ENCODE measurements around the gene INO80C.
A peak's percentile ranks its signal among the peaks of the same experiment; 100 is the strongest.

The INO80C gene

DNA sequence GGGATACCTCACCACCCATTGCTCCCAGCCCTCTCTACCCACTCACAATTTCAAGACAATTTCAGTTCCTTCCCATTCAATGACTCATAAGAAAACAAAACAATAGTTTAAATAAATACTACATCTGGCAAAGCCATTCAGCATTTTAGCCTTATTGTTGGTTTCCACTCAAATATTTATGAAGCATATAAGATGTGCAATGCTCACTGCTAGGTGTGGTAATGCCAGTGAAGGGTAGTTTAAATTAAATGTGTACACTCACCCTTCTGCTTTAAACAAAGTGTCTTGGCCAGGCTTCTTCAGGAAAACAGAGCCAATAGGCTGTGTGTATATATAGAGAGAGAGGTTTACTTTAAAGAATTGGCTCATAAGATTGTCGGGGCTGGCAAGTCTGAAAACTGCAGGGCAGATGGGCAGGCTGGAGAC is 37.0 kb downstream of the INO80C start:
- H3K27ac ChIP-seq (ENCODE audit: low read depth, low read length), result no peak overlapping the region
- H3K4me2 ChIP-seq (ENCODE audit: low read length), result no peak overlapping the region
- no peak overlapping the region for H2BK5ac ChIP-seq (ENCODE audit: low read depth, low read length, poor library complexity)
- peak in 1 of 2 donors; percentile 10 for DNase-seq
- no peak overlapping the region for H3K23ac ChIP-seq (ENCODE audit: low read length)
- no peak overlapping the region for H3K9ac ChIP-seq (ENCODE audit: low read length)
- H4K91ac ChIP-seq (ENCODE audit: low read depth, low read length), result no peak overlapping the region
- no peaks in the 10 kb centered on the region for H3K36me3 ChIP-seq (ENCODE audit: control insufficient read depth in 1 of 2, insufficient read depth in 2 of 2, low read length in 2 of 2)
- H3K4ac ChIP-seq (ENCODE audit: low read depth, low read length), result no peak overlapping the region
- no peaks in the 10 kb centered on the region for H3K9me3 ChIP-seq (ENCODE audit: insufficient read depth, low read depth, low read length)
- no peak overlapping the region for H4K8ac ChIP-seq (ENCODE audit: low read depth, low read length)
- H3K14ac ChIP-seq (ENCODE audit: low read length), result no peak overlapping the region
- no peak overlapping the region for H2AFZ ChIP-seq (ENCODE audit: insufficient read depth, low read length, poor library complexity)
- H3K4me1 ChIP-seq (ENCODE audit: control insufficient read depth in 1 of 2, insufficient read depth in 2 of 2, low read length in 2 of 2), result peaks cover 15 to 22% of the 10 kb centered on the region in 2 experiments
- H3K27me3 ChIP-seq (ENCODE audit: insufficient read depth, low read length), result no peaks in the 10 kb centered on the region
- no peak overlapping the region for H2AK5ac ChIP-seq (ENCODE audit: low read length)
- no CpG with 5 or more reads among the region's 1 CpG for WGBS (ENCODE audit: extremely low coverage, insufficient coverage, insufficient read length)
- no peak overlapping the region for H4K12ac ChIP-seq (ENCODE audit: low read depth, low read length)
- no peak overlapping the region for H3K4me3 ChIP-seq (ENCODE audit: low read depth, low read length)
- peak overlapping the region; percentile 68 for H2BK12ac ChIP-seq (ENCODE audit: low read length)
- no peaks in the 10 kb centered on the region for H3K79me2 ChIP-seq (ENCODE audit: control insufficient read depth, insufficient read depth, low read length, poor library complexity)
- no peak overlapping the region for H3K18ac ChIP-seq (ENCODE audit: low read length)
- H2BK120ac ChIP-seq (ENCODE audit: insufficient read depth, low read length, poor library complexity), result peak overlapping the region; percentile 30
- peaks cover 31% of the 10 kb centered on the region for H3K79me1 ChIP-seq (ENCODE audit: low read length)

DNA sequence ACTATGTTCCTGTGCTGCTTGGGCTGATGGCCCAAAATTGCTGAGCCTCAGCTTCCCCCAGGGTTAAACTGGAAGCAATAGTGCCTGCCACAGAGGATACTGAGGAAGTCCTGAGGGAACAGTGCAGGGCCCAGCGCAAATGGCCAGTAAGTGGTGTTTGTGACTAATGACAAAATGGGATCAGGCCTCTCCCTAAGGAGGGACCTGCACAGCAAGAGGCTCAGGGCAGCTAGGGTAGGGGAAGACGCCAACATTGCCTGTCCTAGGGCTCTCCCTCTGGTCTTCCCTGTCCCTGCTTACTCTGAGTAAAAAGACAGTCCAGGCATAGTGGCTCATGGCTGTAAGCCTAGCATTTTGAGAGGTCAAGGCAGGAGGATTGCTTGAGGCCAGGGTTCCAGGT is 37.8 kb downstream of the INO80C start:
- Histone ChIP-seq H2AK5ac (ENCODE audit: low read length) (peak overlapping the region; percentile 85), H3K27me3 (ENCODE audit: insufficient read depth, low read length) (no peaks in the 10 kb centered on the region), H3K79me2 (ENCODE audit: control insufficient read depth, insufficient read depth, low read length, poor library complexity) (no peaks in the 10 kb centered on the region), H3K23ac (ENCODE audit: low read length) (no peak overlapping the region), H3K79me1 (ENCODE audit: low read length) (peaks cover 31% of the 10 kb centered on the region), H3K4me1 (ENCODE audit: control insufficient read depth in 1 of 2, insufficient read depth in 2 of 2, low read length in 2 of 2) (peaks cover 15 to 22% of the 10 kb centered on the region in 2 experiments), H3K36me3 (ENCODE audit: control insufficient read depth in 1 of 2, insufficient read depth in 2 of 2, low read length in 2 of 2) (no peaks in the 10 kb centered on the region), H4K8ac (ENCODE audit: low read depth, low read length) (peak overlapping the region; percentile 27), H3K4ac (ENCODE audit: low read depth, low read length) (peak overlapping the region; percentile 39), H4K12ac (ENCODE audit: low read depth, low read length) (no peak overlapping the region), H3K9me3 (ENCODE audit: insufficient read depth, low read depth, low read length) (no peaks in the 10 kb centered on the region), H2BK120ac (ENCODE audit: insufficient read depth, low read length, poor library complexity) (peak overlapping the region; percentile 77), H2AFZ (ENCODE audit: insufficient read depth, low read length, poor library complexity) (no peak overlapping the region), H4K91ac (ENCODE audit: low read depth, low read length) (peak overlapping the region; percentile 77), H3K9ac (ENCODE audit: low read length) (no peak overlapping the region), H2BK5ac (ENCODE audit: low read depth, low read length, poor library complexity) (peak overlapping the region; percentile 10), H2BK12ac (ENCODE audit: low read length) (peak overlapping the region; percentile 10), H3K27ac (ENCODE audit: low read depth, low read length) (peak overlapping the region; percentile 79), H3K14ac (ENCODE audit: low read length) (peak overlapping the region; percentile 1), H3K4me2 (ENCODE audit: low read length) (no peak overlapping the region), H3K18ac (ENCODE audit: low read length) (peak overlapping the region; percentile 3), H3K4me3 (ENCODE audit: low read depth, low read length) (no peak overlapping the region)
- WGBS (ENCODE audit: extremely low coverage, insufficient coverage, insufficient read length), result no CpG with 5 or more reads among the region's 2 CpGs
- peak; percentile 68 to 70 for DNase-seq

DNA sequence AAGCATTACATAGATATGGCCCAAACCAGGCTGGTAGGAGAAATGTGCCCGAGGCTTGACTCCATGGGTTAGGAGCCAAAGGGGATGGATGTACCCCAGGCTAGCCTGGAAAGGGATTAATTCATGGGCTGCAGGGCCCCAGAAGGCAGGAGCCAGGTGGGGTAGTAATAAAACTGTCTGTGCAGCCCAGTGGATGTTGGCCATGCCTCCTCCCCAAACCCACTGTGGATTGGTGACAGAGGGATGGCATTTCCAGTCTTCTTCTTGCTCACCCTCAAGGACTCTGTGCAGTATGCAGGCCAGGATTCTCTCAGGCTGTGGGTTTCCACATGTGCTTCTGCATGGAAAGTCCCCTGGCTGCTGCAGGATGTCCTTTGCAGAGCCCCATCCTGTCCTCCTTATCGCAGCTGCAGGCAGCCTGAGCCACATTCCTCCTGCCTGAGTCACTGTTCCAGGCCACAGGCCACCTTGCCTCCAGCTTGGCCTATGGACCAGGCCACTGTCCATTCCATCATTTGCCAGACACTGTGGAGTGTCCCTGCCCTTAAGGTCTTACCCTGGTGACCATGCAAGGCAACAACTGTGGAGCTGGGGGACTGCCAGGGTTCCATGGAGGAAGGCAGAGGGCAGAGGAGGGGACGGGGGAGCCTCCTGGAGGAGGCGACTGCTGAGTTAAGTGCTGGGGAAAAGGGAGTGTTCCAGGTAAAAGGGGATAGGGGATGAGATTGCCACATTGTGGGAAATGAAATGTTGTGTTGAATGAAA is 38.9 kb downstream of the INO80C start:
- Histone ChIP-seq H4K8ac (ENCODE audit: low read depth, low read length) (peak overlapping the region; percentile 30), H2AFZ (ENCODE audit: insufficient read depth, low read length, poor library complexity) (no peak overlapping the region), H3K4me3 (ENCODE audit: low read depth, low read length) (no peak overlapping the region), H3K4ac (ENCODE audit: low read depth, low read length) (no peak overlapping the region), H3K79me2 (ENCODE audit: control insufficient read depth, insufficient read depth, low read length, poor library complexity) (no peaks in the 10 kb centered on the region), H3K4me1 (ENCODE audit: control insufficient read depth in 1 of 2, insufficient read depth in 2 of 2, low read length in 2 of 2) (peaks cover 15 to 22% of the 10 kb centered on the region in 2 experiments), H3K27me3 (ENCODE audit: insufficient read depth, low read length) (no peaks in the 10 kb centered on the region), H3K9me3 (ENCODE audit: insufficient read depth, low read depth, low read length) (no peaks in the 10 kb centered on the region), H3K14ac (ENCODE audit: low read length) (peak overlapping the region; percentile 68), H3K9ac (ENCODE audit: low read length) (no peak overlapping the region), H4K91ac (ENCODE audit: low read depth, low read length) (peak overlapping the region; percentile 69), H2BK12ac (ENCODE audit: low read length) (peak overlapping the region; percentile 66), H3K23ac (ENCODE audit: low read length) (no peak overlapping the region), H3K27ac (ENCODE audit: low read depth, low read length) (peak overlapping the region; percentile 79), H2BK120ac (ENCODE audit: insufficient read depth, low read length, poor library complexity) (peak overlapping the region; percentile 77), H3K36me3 (ENCODE audit: control insufficient read depth in 1 of 2, insufficient read depth in 2 of 2, low read length in 2 of 2) (no peaks in the 10 kb centered on the region), H3K18ac (ENCODE audit: low read length) (peak overlapping the region; percentile 27), H4K12ac (ENCODE audit: low read depth, low read length) (no peak overlapping the region), H2BK5ac (ENCODE audit: low read depth, low read length, poor library complexity) (peak overlapping the region; percentile 85), H3K79me1 (ENCODE audit: low read length) (peaks cover 31% of the 10 kb centered on the region), H3K4me2 (ENCODE audit: low read length) (no peak overlapping the region), H2AK5ac (ENCODE audit: low read length) (peak overlapping the region; percentile 66)
- no CpG with 5 or more reads among the region's 4 CpGs for WGBS (ENCODE audit: extremely low coverage, insufficient coverage, insufficient read length)
- peak; percentile 98 for DNase-seq

DNA sequence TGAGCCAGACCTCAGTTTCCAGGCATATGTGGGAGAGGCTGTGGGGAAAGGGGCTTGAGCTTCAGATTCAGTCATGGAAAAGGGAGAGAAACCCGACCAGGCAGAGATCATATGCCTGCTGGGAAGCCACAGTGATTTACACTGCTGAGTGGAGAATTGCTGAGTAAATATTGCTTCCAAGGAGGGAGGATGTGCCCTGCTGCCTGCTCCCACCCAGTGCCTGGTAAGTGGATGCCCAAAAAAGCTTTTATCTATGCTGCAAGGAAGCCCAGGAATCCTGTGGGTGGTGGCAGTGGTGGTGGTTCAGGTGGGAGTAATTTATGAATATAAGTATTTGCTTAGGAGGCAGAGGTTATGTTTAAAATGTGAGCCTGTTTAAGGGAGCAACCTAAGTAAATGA is 39.5 kb downstream of the INO80C start:
- Histone ChIP-seq H3K14ac (ENCODE audit: low read length) (peak overlapping the region; percentile 68), H3K4me3 (ENCODE audit: low read depth, low read length) (no peak overlapping the region), H2BK120ac (ENCODE audit: insufficient read depth, low read length, poor library complexity) (peak overlapping the region; percentile 82), H4K8ac (ENCODE audit: low read depth, low read length) (peak overlapping the region; percentile 77), H3K4me2 (ENCODE audit: low read length) (no peak overlapping the region), H3K79me1 (ENCODE audit: low read length) (peaks cover 31% of the 10 kb centered on the region), H3K79me2 (ENCODE audit: control insufficient read depth, insufficient read depth, low read length, poor library complexity) (no peaks in the 10 kb centered on the region), H3K4ac (ENCODE audit: low read depth, low read length) (peak overlapping the region; percentile 53), H2BK12ac (ENCODE audit: low read length) (peak overlapping the region; percentile 93), H3K9ac (ENCODE audit: low read length) (no peak overlapping the region), H3K27me3 (ENCODE audit: insufficient read depth, low read length) (no peaks in the 10 kb centered on the region), H2AK5ac (ENCODE audit: low read length) (peak overlapping the region; percentile 60), H4K91ac (ENCODE audit: low read depth, low read length) (peak overlapping the region; percentile 69), H2AFZ (ENCODE audit: insufficient read depth, low read length, poor library complexity) (no peak overlapping the region), H3K36me3 (ENCODE audit: control insufficient read depth in 1 of 2, insufficient read depth in 2 of 2, low read length in 2 of 2) (no peaks in the 10 kb centered on the region), H3K18ac (ENCODE audit: low read length) (peak overlapping the region; percentile 60), H3K23ac (ENCODE audit: low read length) (no peak overlapping the region), H3K27ac (ENCODE audit: low read depth, low read length) (peak overlapping the region; percentile 78), H3K9me3 (ENCODE audit: insufficient read depth, low read depth, low read length) (no peaks in the 10 kb centered on the region), H3K4me1 (ENCODE audit: control insufficient read depth in 1 of 2, insufficient read depth in 2 of 2, low read length in 2 of 2) (peaks cover 15 to 22% of the 10 kb centered on the region in 2 experiments), H4K12ac (ENCODE audit: low read depth, low read length) (no peak overlapping the region), H2BK5ac (ENCODE audit: low read depth, low read length, poor library complexity) (peak overlapping the region; percentile 85)
- WGBS (ENCODE audit: extremely low coverage, insufficient coverage, insufficient read length), result no CpG with 5 or more reads among the region's 1 CpG
- DNase-seq, result peak in 1 of 2 donors; percentile 60

All from trophoblast cell (in vitro differentiated cells and primary cell).